Upper lobe of left lung (tissue), 6 donors: Measurements from ENCODE around the gene IGSF10. TPM values are rescaled to one million over a fixed set of nuclear protein-coding genes. Genes with fewer than 3 reads are reported as not detected.

ENCODE experiments used
- ATAC-seq, 2 donors: fragments of 200-7000 bp; cut with Tn5 transposase; one replicate each; pipeline ENCODE4 v1.9.1; 2022; ENCODE audit warnings: mild to moderate bottlenecking in 2 of 2, moderate library complexity in 2 of 2; ENCODE audit not compliant: low FRiP score in 2 of 2
- DNase-seq, 2 donors: peaks; one replicate each; pipeline ENCODE4 v3.0.0-alpha.2; 2019 to 2020
- H3K27ac ChIP-seq, 4 donors: fragments of 200-600 bp; sonication (generic); one replicate each; pipeline ENCODE4 v1.5.1; 2016 to 2019
- H3K27me3 ChIP-seq, 4 donors: fragments of 200-600 bp; sonication (generic); one replicate each; pipeline ENCODE4 v1.5.1; 2017 to 2019
- H3K36me3 ChIP-seq, 4 donors: fragments of 200-600 bp; sonication (generic); one replicate each; pipeline ENCODE4 v1.5.1; 2016 to 2019
- H3K4me1 ChIP-seq, 4 donors: fragments of 200-600 bp; sonication (generic); one replicate each; pipeline ENCODE4 v1.5.1; 2018 to 2019
- H3K4me3 ChIP-seq, 4 donors: fragments of 200-600 bp; sonication (generic); one replicate each; pipeline ENCODE4 v1.5.1; 2017 to 2019; ENCODE audit warnings: mild to moderate bottlenecking in 2 of 4, moderate library complexity in 1 of 4
- H3K9me3 ChIP-seq, 4 donors: fragments of 200-600 bp; sonication (generic); one replicate each; pipeline ENCODE4 v1.5.1; 2018 to 2019
- EP300 ChIP-seq, 4 donors: sonication (generic); formaldehyde crosslinking; IDR thresholded peaks; one replicate each; pipeline ENCODE4 v1.5.1; 2017; ENCODE audit warnings: antibody characterized with exemption in 4 of 4, control low read depth in 2 of 4
- POLR2A ChIP-seq, 4 donors: fragments of 450-650 bp; IDR thresholded peaks; one replicate each; pipeline ENCODE4 v1.5.1; 2016 to 2017; ENCODE audit warnings: antibody characterized with exemption in 4 of 4, mild to moderate bottlenecking in 2 of 4
- POLR2AphosphoS5 ChIP-seq, 2 donors: sonication (generic); formaldehyde crosslinking; IDR thresholded peaks; one replicate each; pipeline ENCODE4 v1.5.1; 2017; ENCODE audit warnings: antibody characterized with exemption in 2 of 2
- WGBS, 2 donors: methylation state at CpG; one replicate each; pipeline ENCODE4 v1.1.5; 2017 to 2018; 5-methylcytosine and 5-hydroxymethylcytosine counted together
- total RNA-seq, 6 donors: library from RNA; depleted of rRNA in 4 of 6; stranded (reverse); fragments of >200 nt in 4 of 6; gene quantifications; one replicate each; pipeline versions ENCODE4 v1.1.0 to v1.2.1, GENCODE V29; 2016 to 2021
- TF ChIP-seq, protein P1 (sequence below), 6 experiments: fragments of 450-650 bp in 4 of 6; fragments of 200-600 bp in 2 of 6; sonication (generic) in 2 of 6; IDR thresholded peaks; one replicate each; pipeline ENCODE4 v1.5.1; 2016 to 2019; ENCODE audit warnings: antibody characterized with exemption in 6 of 6
- donor health status: DM: no; HTN: no; CAD: no; lungs with moderate emphysema.
- donor health status: DM: no; HTN: yes; CAD: no; lungs with severe emphysema.

The IGSF10 gene
- total RNA-seq, 6 donors from 2014 or later = 9.2 to 27.2 (median 22.9) TPM

DNA sequence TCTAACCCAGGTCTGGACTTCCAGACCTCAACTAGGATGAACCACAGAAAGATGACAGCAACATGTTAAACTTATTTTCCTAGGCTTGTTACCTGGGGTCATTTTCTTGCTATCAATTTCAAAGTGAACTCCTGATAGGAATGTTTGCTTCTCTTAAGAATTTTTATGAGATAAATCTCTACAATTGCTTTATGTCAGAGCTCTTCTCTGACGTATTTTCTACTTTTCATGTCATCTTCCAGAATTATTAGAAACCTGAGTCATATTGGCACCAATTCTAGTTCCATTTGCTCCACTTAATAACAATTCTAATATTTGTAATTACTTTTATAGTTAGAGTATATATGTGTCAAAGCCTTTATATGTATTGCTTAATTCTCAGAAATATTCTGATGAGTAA, 2.1 kb upstream of the IGSF10 start:
- no peaks in the 10 kb centered on the region for H3K9me3 ChIP-seq

DNA sequence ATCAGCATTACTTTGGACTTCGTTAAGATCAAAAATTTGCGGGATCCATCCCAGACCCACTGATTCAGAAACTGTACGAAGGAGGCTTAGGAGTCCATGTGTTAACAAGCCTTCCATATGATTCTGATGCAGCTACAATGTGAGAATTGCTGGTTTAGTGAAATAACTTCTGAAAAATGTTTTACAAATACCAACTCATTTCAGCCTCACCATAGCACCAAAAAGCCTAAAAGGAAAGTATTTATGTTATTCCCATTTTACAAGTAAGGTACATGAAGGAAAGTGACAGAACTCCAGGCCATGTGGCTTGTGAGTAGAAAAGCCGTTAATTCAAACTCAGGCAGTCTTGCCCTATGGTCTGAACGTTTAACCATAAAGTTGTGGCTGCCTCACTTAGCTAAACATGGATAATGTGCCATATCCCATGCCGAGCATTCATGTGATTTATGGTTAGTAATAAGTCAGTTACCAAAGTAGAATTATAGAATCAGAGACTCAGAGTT, 1.5 kb upstream of the IGSF10 start:
- no peak overlapping the region for H3K27ac ChIP-seq
- H3K9me3 ChIP-seq = no peaks in the 10 kb centered on the region
- H3K36me3 ChIP-seq = no peaks in the 10 kb centered on the region
- H3K4me3 ChIP-seq = no peak overlapping the region
- H3K4me1 ChIP-seq = peaks cover 0 to 11% (median 2%) of the 10 kb centered on the region in 4 donors
- ATAC-seq = no peak
- TF ChIP-seq EP300 (IDR thresholded peaks at IDR 0.05) = no peak
- TF ChIP-seq POLR2A (IDR thresholded peaks at IDR 0.05) = no peak
- TF ChIP-seq POLR2AphosphoS5 (IDR thresholded peaks at IDR 0.05) = no peak
- 87 to 90% methylated on average over 6 of the region's 6 CpGs for WGBS, 2 donors
- no peak for DNase-seq
- H3K27me3 ChIP-seq = no peaks in the 10 kb centered on the region

More for the DNA sequence above, 2.1 kb upstream of the IGSF10 start:
- H3K27me3 ChIP-seq = no peaks in the 10 kb centered on the region
- DNase-seq = no peak
- no peak overlapping the region for H3K27ac ChIP-seq
- WGBS, 2 donors = 52 to 87% methylated on average over 1 of the region's 1 CpG
- no peak overlapping the region for H3K4me3 ChIP-seq
- no peak for TF ChIP-seq EP300 (IDR thresholded peaks at IDR 0.05)
- TF ChIP-seq, protein P1, sequence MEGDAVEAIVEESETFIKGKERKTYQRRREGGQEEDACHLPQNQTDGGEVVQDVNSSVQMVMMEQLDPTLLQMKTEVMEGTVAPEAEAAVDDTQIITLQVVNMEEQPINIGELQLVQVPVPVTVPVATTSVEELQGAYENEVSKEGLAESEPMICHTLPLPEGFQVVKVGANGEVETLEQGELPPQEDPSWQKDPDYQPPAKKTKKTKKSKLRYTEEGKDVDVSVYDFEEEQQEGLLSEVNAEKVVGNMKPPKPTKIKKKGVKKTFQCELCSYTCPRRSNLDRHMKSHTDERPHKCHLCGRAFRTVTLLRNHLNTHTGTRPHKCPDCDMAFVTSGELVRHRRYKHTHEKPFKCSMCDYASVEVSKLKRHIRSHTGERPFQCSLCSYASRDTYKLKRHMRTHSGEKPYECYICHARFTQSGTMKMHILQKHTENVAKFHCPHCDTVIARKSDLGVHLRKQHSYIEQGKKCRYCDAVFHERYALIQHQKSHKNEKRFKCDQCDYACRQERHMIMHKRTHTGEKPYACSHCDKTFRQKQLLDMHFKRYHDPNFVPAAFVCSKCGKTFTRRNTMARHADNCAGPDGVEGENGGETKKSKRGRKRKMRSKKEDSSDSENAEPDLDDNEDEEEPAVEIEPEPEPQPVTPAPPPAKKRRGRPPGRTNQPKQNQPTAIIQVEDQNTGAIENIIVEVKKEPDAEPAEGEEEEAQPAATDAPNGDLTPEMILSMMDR (IDR thresholded peaks at IDR 0.05) = no peak
- no peak for TF ChIP-seq POLR2AphosphoS5 (IDR thresholded peaks at IDR 0.05)
- no peak for TF ChIP-seq POLR2A (IDR thresholded peaks at IDR 0.05)
- no peak for ATAC-seq
- peaks cover 0 to 11% (median 2%) of the 10 kb centered on the region in 4 donors for H3K4me1 ChIP-seq
- H3K36me3 ChIP-seq = no peaks in the 10 kb centered on the region

- H3K27me3 ChIP-seq = no peaks in the 10 kb centered on the region
- no peaks in the 10 kb centered on the region for H3K36me3 ChIP-seq
- 51 to 56% methylated on average over 2 of the region's 2 CpGs for WGBS, 2 donors
- H3K9me3 ChIP-seq = no peaks in the 10 kb centered on the region
- H3K4me3 ChIP-seq = peak overlapping the region in 3 of 4 donors; percentile 43 to 55 (median 49)
- DNase-seq (no peak), ATAC-seq (no peak)
- TF ChIP-seq EP300 (IDR thresholded peaks at IDR 0.05) (no peak), POLR2AphosphoS5 (IDR thresholded peaks at IDR 0.05) (no peak), POLR2A (IDR thresholded peaks at IDR 0.05) (no peak)
- TF ChIP-seq, protein P1 (IDR thresholded peaks at IDR 0.05) = no peak
- H3K27ac ChIP-seq = peak overlapping the region in 2 of 4 donors; percentile 5 to 73
- H3K4me1 ChIP-seq = peaks cover 0 to 11% (median 2%) of the 10 kb centered on the region in 4 donors
These were observed 633 bp downstream of the IGSF10 start for GRCh38 chr3:151460228-151460627.

- no peaks in the 10 kb centered on the region for H3K36me3 ChIP-seq
- TF ChIP-seq, protein P1 (IDR thresholded peaks at IDR 0.05) = no peak
- no peak for TF ChIP-seq POLR2A (IDR thresholded peaks at IDR 0.05)
- H3K27ac ChIP-seq = no peak overlapping the region
- ATAC-seq = peak in 1 of 2 donors; percentile 41
- no peak for DNase-seq
- H3K4me3 ChIP-seq = peak overlapping the region in 2 of 4 donors; percentile 49 to 55
- WGBS, 2 donors = 44 to 56% methylated on average over 3 of the region's 3 CpGs
- peaks cover 0 to 11% (median 2%) of the 10 kb centered on the region in 4 donors for H3K4me1 ChIP-seq
- H3K9me3 ChIP-seq = no peaks in the 10 kb centered on the region
- no peaks in the 10 kb centered on the region for H3K27me3 ChIP-seq
These were observed 1.5 kb downstream of the IGSF10 start for GRCh38 chr3:151459358-151459757.

GRCh38 chr3:151456065-151456464, 4.8 kb downstream of the IGSF10 start:
- peaks cover 0 to 6% (median 2%) of the 10 kb centered on the region in 4 donors for H3K4me1 ChIP-seq
- H3K27ac ChIP-seq = no peak overlapping the region
- H3K4me3 ChIP-seq = no peak overlapping the region
- ATAC-seq (no peak), DNase-seq (no peak)
- H3K9me3 ChIP-seq = no peaks in the 10 kb centered on the region
- H3K27me3 ChIP-seq = no peaks in the 10 kb centered on the region
- TF ChIP-seq POLR2A (IDR thresholded peaks at IDR 0.05) = no peak
- TF ChIP-seq EP300 (IDR thresholded peaks at IDR 0.05) = no peak
- TF ChIP-seq POLR2AphosphoS5 (IDR thresholded peaks at IDR 0.05) = no peak
- TF ChIP-seq, protein P1 (IDR thresholded peaks at IDR 0.05) = no peak
- WGBS, 2 donors = 86 to 93% methylated on average over 3 of the region's 3 CpGs
- no peaks in the 10 kb centered on the region for H3K36me3 ChIP-seq
